ENCODE measurements around the gene HIC1.

DNA sequence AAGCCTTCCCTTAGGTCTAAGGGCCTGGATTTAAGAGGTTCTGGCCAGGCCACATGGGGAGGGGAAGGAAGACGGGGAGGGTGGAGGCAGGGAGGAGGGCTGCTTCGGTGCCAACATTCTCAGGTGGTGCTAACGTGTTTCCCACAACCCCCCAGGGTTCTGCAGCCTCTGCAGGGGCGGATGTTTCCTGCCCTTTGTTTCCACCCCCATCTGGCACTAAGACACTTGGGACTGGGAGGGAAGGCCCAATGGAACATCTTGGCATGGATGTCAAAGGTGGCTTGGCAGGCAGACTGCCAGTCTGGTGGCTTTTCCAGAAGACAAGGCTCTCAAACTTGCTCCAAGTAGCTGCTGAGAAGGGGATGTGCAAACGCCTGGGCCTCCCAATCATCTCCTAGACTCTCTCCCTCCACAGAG lies 12.7 kb downstream of the HIC1 start:
- no peak for TF ChIP-seq CTCF (conservative IDR thresholded peaks at IDR 0.05; ENCODE audit: low read depth, low read length)
- TF ChIP-seq POLR2A (IDR thresholded peaks at IDR 0.05; ENCODE audit: low read depth, low read length): no peak; the same call in 1 of the 2 replicates
- TF ChIP-seq CEBPB (IDR thresholded peaks at IDR 0.05; ENCODE audit: low read depth, low read length): no peak
- TF ChIP-seq RFX5 (IDR thresholded peaks at IDR 0.05; ENCODE audit: low read depth, low read length): no peak
- TF ChIP-seq ELK1 (IDR thresholded peaks at IDR 0.05; ENCODE audit: borderline replicate concordance, low read depth, low read length): no peak
- no peak for TF ChIP-seq USF2 (IDR thresholded peaks at IDR 0.05; ENCODE audit: low read depth, low read length)
- TF ChIP-seq MXI1 (IDR thresholded peaks at IDR 0.05; ENCODE audit: borderline replicate concordance, low read depth, low read length): no peak
- no peak for TF ChIP-seq RAD21 (IDR thresholded peaks at IDR 0.05; ENCODE audit: low read length)
- TF ChIP-seq SMC3 (IDR thresholded peaks at IDR 0.05; ENCODE audit: low read depth, low read length): no peak
- TF ChIP-seq MAFK (IDR thresholded peaks at IDR 0.05; ENCODE audit: low read depth, low read length): no peak
- TF ChIP-seq FOS (IDR thresholded peaks at IDR 0.05; ENCODE audit: low read depth, low read length): no peak
- no peak for TF ChIP-seq RCOR1 (IDR thresholded peaks at IDR 0.05; ENCODE audit: insufficient replicate concordance, low read length)
- TF ChIP-seq CHD1 (IDR thresholded peaks at IDR 0.05; ENCODE audit: low read depth, low read length): no peak
- TF ChIP-seq NFE2L2 (IDR thresholded peaks at IDR 0.05; ENCODE audit: low read depth, low read length): no peak
